Skeletal muscle tissue (tissue), 4 donors: ENCODE results near the gene FAM184A. TPM values are rescaled to one million over a fixed set of nuclear protein-coding genes. Genes with fewer than 3 reads are reported as not detected.

ENCODE experiments used
- H3K27ac ChIP-seq: one replicate; pipeline ENCODE4 v1.7.0; 2013; ENCODE audit warnings: mild to moderate bottlenecking, low read depth, low read length, inconsistent platforms
- H3K27me3 ChIP-seq, 3 donors: one replicate each; pipeline ENCODE4 v1.7.0; 2013; ENCODE audit warnings: low read length in 3 of 3; ENCODE audit not compliant: control insufficient read depth in 3 of 3, insufficient read depth in 3 of 3
- H3K36me3 ChIP-seq, 3 donors: one replicate each; pipeline ENCODE4 v1.7.0; 2013; ENCODE audit warnings: low read length in 3 of 3; ENCODE audit not compliant: control insufficient read depth in 3 of 3, insufficient read depth in 3 of 3
- H3K4me1 ChIP-seq, 3 donors: one replicate each; pipeline ENCODE4 v1.7.0; 2013; ENCODE audit warnings: low read length in 3 of 3, mild to moderate bottlenecking in 3 of 3; ENCODE audit not compliant: control insufficient read depth in 3 of 3, insufficient read depth in 3 of 3
- H3K4me3 ChIP-seq, 3 donors: one replicate each; pipeline ENCODE4 v1.7.0; 2013; ENCODE audit warnings: low read length in 3 of 3
- H3K9ac ChIP-seq, 3 donors: one replicate each; pipeline ENCODE4 v1.7.0; 2013; ENCODE audit warnings: low read length in 3 of 3, mild to moderate bottlenecking in 3 of 3, moderate library complexity in 2 of 3, low read depth in 1 of 3
- H3K9me3 ChIP-seq, 3 donors: one replicate each; pipeline ENCODE4 v1.7.0; 2013; ENCODE audit warnings: low read length in 3 of 3; ENCODE audit not compliant: control insufficient read depth in 3 of 3
- total RNA-seq: library from RNA; depleted of rRNA; stranded (reverse); fragments of >200 nt; gene quantifications from one replicate; pipeline ENCODE4 v1.2.3, GENCODE V29; 2014
- donor health status: Osteomylitis.

Gene FAM184A
- total RNA-seq, 1 donor from 2014 or later = 10.4 TPM

GRCh38 chr6:118996289-118996820 lies 82.1 kb downstream of the FAM184A start:
- Histone ChIP-seq H3K4me3 (no peak overlapping the region), H3K9ac (no peak overlapping the region), H3K4me1 (no peaks in the 10 kb centered on the region), H3K36me3 (no peaks in the 10 kb centered on the region), H3K9me3 (no peaks in the 10 kb centered on the region), H3K27me3 (no peaks in the 10 kb centered on the region), H3K27ac (no peak overlapping the region)

- no peaks in the 10 kb centered on the region for H3K9me3 ChIP-seq
- no peak overlapping the region for H3K4me3 ChIP-seq
- H3K36me3 ChIP-seq = no peaks in the 10 kb centered on the region
- no peak overlapping the region for H3K9ac ChIP-seq
- no peaks in the 10 kb centered on the region for H3K4me1 ChIP-seq
- no peak overlapping the region for H3K27ac ChIP-seq
- no peaks in the 10 kb centered on the region for H3K27me3 ChIP-seq
Measured at GRCh38 chr6:118993803-118994251, 84.6 kb downstream of the FAM184A start.

GRCh38 chr6:118993358-118993757 lies 85.1 kb downstream of the FAM184A start:
- Histone ChIP-seq H3K9ac (no peak overlapping the region), H3K36me3 (no peaks in the 10 kb centered on the region), H3K27ac (no peak overlapping the region), H3K4me3 (no peak overlapping the region), H3K27me3 (no peaks in the 10 kb centered on the region), H3K9me3 (no peaks in the 10 kb centered on the region), H3K4me1 (no peaks in the 10 kb centered on the region)

GRCh38 chr6:118992186-118992795 lies 86.2 kb downstream of the FAM184A start:
- H3K4me1 ChIP-seq = no peaks in the 10 kb centered on the region
- H3K36me3 ChIP-seq = no peaks in the 10 kb centered on the region
- H3K9ac ChIP-seq = no peak overlapping the region
- H3K4me3 ChIP-seq = no peak overlapping the region
- H3K27me3 ChIP-seq = no peaks in the 10 kb centered on the region
- H3K27ac ChIP-seq = no peak overlapping the region
- H3K9me3 ChIP-seq = no peaks in the 10 kb centered on the region

- no peaks in the 10 kb centered on the region for H3K27me3 ChIP-seq
- no peaks in the 10 kb centered on the region for H3K9me3 ChIP-seq
- H3K4me1 ChIP-seq = no peaks in the 10 kb centered on the region
- no peak overlapping the region for H3K4me3 ChIP-seq
- no peak overlapping the region for H3K9ac ChIP-seq
- no peaks in the 10 kb centered on the region for H3K36me3 ChIP-seq
- no peak overlapping the region for H3K27ac ChIP-seq
Measured at GRCh38 chr6:118986312-118986711, 92.2 kb downstream of the FAM184A start.

GRCh38 chr6:118985123-118985830 lies 93.2 kb downstream of the FAM184A start:
- no peaks in the 10 kb centered on the region for H3K9me3 ChIP-seq
- H3K4me1 ChIP-seq = no peaks in the 10 kb centered on the region
- no peaks in the 10 kb centered on the region for H3K27me3 ChIP-seq
- no peaks in the 10 kb centered on the region for H3K36me3 ChIP-seq
- H3K4me3 ChIP-seq = no peak overlapping the region
- no peak overlapping the region for H3K27ac ChIP-seq
- no peak overlapping the region for H3K9ac ChIP-seq

- no peaks in the 10 kb centered on the region for H3K36me3 ChIP-seq
- no peak overlapping the region for H3K27ac ChIP-seq
- no peaks in the 10 kb centered on the region for H3K27me3 ChIP-seq
- H3K9me3 ChIP-seq = no peaks in the 10 kb centered on the region
- no peaks in the 10 kb centered on the region for H3K4me1 ChIP-seq
- no peak overlapping the region for H3K9ac ChIP-seq
- no peak overlapping the region for H3K4me3 ChIP-seq
Measured at GRCh38 chr6:118984342-118984741, 94.1 kb downstream of the FAM184A start.

GRCh38 chr6:118982575-118982911 lies 95.9 kb downstream of the FAM184A start:
- Histone ChIP-seq H3K36me3 (no peaks in the 10 kb centered on the region), H3K9me3 (no peaks in the 10 kb centered on the region)

GRCh38 chr6:118981884-118982574 lies 96.4 kb downstream of the FAM184A start:
- no peaks in the 10 kb centered on the region for H3K9me3 ChIP-seq
- no peaks in the 10 kb centered on the region for H3K27me3 ChIP-seq
- H3K27ac ChIP-seq = no peak overlapping the region
- H3K9ac ChIP-seq = no peak overlapping the region
- no peak overlapping the region for H3K4me3 ChIP-seq
- no peaks in the 10 kb centered on the region for H3K36me3 ChIP-seq
- H3K4me1 ChIP-seq = no peaks in the 10 kb centered on the region

More at GRCh38 chr6:118982575-118982911, 95.9 kb downstream of the FAM184A start:
- Histone ChIP-seq H3K27me3 (no peaks in the 10 kb centered on the region), H3K4me1 (no peaks in the 10 kb centered on the region), H3K27ac (no peak overlapping the region), H3K4me3 (no peak overlapping the region), H3K9ac (no peak overlapping the region)

- Histone ChIP-seq H3K9ac (no peak overlapping the region), H3K27me3 (no peaks in the 10 kb centered on the region), H3K27ac (no peak overlapping the region), H3K4me3 (no peak overlapping the region), H3K36me3 (no peaks in the 10 kb centered on the region), H3K4me1 (no peaks in the 10 kb centered on the region), H3K9me3 (no peaks in the 10 kb centered on the region)
Measured at GRCh38 chr6:118980063-118980462, 98.4 kb downstream of the FAM184A start.
